Peyer's patch (tissue), 4 donors: ENCODE measurements around the gene NFE2L2.

Source experiments
- POLR2A ChIP-seq, 2 donors: fragments of 450-650 bp; IDR thresholded peaks; one replicate each; pipeline ENCODE4 v1.5.1; 2017; ENCODE audit warnings: antibody characterized with exemption in 2 of 2, mild to moderate bottlenecking in 2 of 2, moderate library complexity in 2 of 2
- TF ChIP-seq, protein P1 (sequence below), 6 experiments: fragments of 450-650 bp in 4 of 6; fragments of 200-600 bp in 2 of 6; sonication (generic) in 1 of 6; IDR thresholded peaks; one replicate each; pipeline ENCODE4 v1.5.1; 2017 to 2019; ENCODE audit warnings: antibody characterized with exemption in 6 of 6, mild to moderate bottlenecking in 3 of 6, moderate library complexity in 1 of 6

GRCh38 chr2:177279847-177280246, 15.3 kb upstream of the NFE2L2 start:
- TF ChIP-seq, protein P1, sequence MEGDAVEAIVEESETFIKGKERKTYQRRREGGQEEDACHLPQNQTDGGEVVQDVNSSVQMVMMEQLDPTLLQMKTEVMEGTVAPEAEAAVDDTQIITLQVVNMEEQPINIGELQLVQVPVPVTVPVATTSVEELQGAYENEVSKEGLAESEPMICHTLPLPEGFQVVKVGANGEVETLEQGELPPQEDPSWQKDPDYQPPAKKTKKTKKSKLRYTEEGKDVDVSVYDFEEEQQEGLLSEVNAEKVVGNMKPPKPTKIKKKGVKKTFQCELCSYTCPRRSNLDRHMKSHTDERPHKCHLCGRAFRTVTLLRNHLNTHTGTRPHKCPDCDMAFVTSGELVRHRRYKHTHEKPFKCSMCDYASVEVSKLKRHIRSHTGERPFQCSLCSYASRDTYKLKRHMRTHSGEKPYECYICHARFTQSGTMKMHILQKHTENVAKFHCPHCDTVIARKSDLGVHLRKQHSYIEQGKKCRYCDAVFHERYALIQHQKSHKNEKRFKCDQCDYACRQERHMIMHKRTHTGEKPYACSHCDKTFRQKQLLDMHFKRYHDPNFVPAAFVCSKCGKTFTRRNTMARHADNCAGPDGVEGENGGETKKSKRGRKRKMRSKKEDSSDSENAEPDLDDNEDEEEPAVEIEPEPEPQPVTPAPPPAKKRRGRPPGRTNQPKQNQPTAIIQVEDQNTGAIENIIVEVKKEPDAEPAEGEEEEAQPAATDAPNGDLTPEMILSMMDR (IDR thresholded peaks at IDR 0.05): no peak
- no peak for TF ChIP-seq POLR2A (IDR thresholded peaks at IDR 0.05)
